Psoas muscle (tissue), 8 donors: ENCODE data around the gene BCAT1. TPM values are rescaled to one million over a fixed set of nuclear protein-coding genes. Genes with fewer than 3 reads are reported as not detected.

Experiments used
- ATAC-seq, 4 donors: fragments of 200-7000 bp; cut with Tn5 transposase; one replicate each; pipeline ENCODE4 v1.9.1; 2020; ENCODE audit warnings: moderate library complexity in 3 of 4, mild to moderate bottlenecking in 2 of 4
- DNase-seq, 2 donors: peaks; one replicate each; pipeline ENCODE4 v3.0.0-alpha.2; 2020
- H3K27ac ChIP-seq: fragments of 200-600 bp; one replicate; pipeline ENCODE4 v1.8.0; 2022
- H3K27me3 ChIP-seq, 3 donors: fragments of 200-600 bp in 1 of 3; one replicate each; pipeline versions ENCODE4 v1.6.1 to v1.8.0; 2013 to 2022; ENCODE audit warnings: low read length in 2 of 3, mild to moderate bottlenecking in 2 of 3, moderate library complexity in 1 of 3; ENCODE audit not compliant: insufficient read depth in 3 of 3
- H3K36me3 ChIP-seq, 2 donors: fragments of 200-600 bp in 1 of 2; one replicate each; pipeline versions ENCODE4 v1.6.1 to v1.8.0; 2013 to 2022; ENCODE audit warnings: low read depth in 1 of 2, mild to moderate bottlenecking in 1 of 2, moderate library complexity in 1 of 2; ENCODE audit not compliant: insufficient read depth in 1 of 2
- H3K4me1 ChIP-seq: fragments of 200-600 bp; one replicate; pipeline ENCODE4 v1.8.0; 2022
- H3K4me3 ChIP-seq: fragments of 200-600 bp; one replicate; pipeline ENCODE4 v1.8.0; 2022; ENCODE audit warnings: mild to moderate bottlenecking
- H3K9me3 ChIP-seq: fragments of 200-600 bp; one replicate; pipeline ENCODE4 v1.8.0; 2022
- WGBS, 3 donors: extraction: QIAGEN DNeasy Blood & Tissue Kit; methylation state at CpG; one replicate each; pipeline versions ENCODE4 v1.1.6 to v1.1.7; 2013; 5-methylcytosine and 5-hydroxymethylcytosine counted together
- intact Hi-C, 2 donors: fragments of 100-400 bp; cut with DNase I; formaldehyde crosslinking; loops; one replicate each; pipeline versions ENCODE4 v1.11.0 to v1.14.2; 2022
- polyA plus RNA-seq, 3 donors: library from polyadenylated mRNA; stranded (reverse); fragments of 200-250 nt; gene quantifications; one replicate each; pipeline ENCODE4 v1.2.3, GENCODE V29; 2013
- total RNA-seq, 4 donors: library from RNA; stranded (reverse); fragmentation: NEBNext Ultra II Directional in 2 of 4; extraction: Animal tissue kit (Norgen Biotek cat#: 25700) in 2 of 4; gene quantifications; one replicate each; pipeline versions ENCODE4 v1.2.1 to v1.2.4, GENCODE V29; 2021 to 2023
- TF ChIP-seq, protein P1 (sequence below): fragments of 200-600 bp; IDR thresholded peaks from one replicate; pipeline ENCODE4 v1.8.0; 2022; ENCODE audit warnings: antibody characterized with exemption
- donor health status: healthy with polysubstance abuse.
- donor health status: DM: no; HTN: no; CAD: no; lungs with moderate emphysema.
- donor health status: Bipolar disorder and iron deficiency.
- donor health status: healthy.
- donor health status: DM: yes; HTN: yes; CAD: no.
- donor health status: DM: no; HTN: no; CAD: no.
- donor health status: DM: no; HTN: no; CAD: no.
- donor health status: DM: yes; HTN: yes; CAD: no.

The BCAT1 gene
- total and polyA plus RNA-seq, 7 donors = 0.30 to 3.8 (median 2.7) TPM

DNA sequence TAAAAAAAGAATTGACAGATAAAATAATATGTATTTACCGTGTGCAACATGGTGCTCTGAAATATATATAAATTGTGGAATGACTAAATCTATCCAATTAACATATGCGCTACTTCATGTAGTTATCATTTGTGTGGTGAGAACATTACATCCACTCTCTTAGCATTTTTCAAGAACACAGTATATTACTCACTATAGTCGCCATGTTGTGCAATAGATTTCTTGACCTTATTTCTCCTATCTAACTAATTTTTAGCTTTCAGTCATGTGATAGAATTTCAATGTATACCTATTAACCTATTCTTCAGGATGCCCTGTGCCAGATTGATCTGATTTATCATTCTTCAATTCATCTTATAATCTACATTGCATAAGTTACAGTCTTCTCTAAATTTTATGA is 178.6 kb downstream of the BCAT1 start:
- WGBS, 3 donors = 92 to 95% (median 94%) methylated on average over 3 of the region's 3 CpGs

DNA sequence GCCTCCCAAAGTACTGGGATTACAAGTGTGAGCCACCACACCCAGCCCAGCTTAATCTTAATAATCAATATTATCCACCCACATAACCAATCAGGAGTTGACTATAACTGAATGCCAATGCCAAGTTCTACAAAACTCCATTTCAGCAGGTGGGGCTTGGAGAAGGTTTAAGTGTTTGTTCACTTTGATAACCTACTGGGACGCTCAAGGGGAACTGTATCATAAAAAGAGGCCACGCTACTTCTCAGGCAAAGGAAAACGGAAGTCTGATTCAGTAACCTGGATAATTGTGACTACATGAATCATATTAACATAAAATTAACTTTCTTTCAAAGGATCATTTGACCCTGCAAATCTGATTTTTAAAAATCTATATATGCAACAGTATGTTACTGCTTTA is 179.2 kb downstream of the BCAT1 start:
- ATAC-seq (no peak), DNase-seq (no peak)
- Histone ChIP-seq H3K9me3 (no peaks in the 10 kb centered on the region), H3K27ac (no peak overlapping the region), H3K4me1 (no peaks in the 10 kb centered on the region), H3K36me3 (no peaks in the 10 kb centered on the region), H3K4me3 (no peak overlapping the region), H3K27me3 (no peaks in the 10 kb centered on the region)
- intact Hi-C loops = no loop called here
- TF ChIP-seq, protein P1, sequence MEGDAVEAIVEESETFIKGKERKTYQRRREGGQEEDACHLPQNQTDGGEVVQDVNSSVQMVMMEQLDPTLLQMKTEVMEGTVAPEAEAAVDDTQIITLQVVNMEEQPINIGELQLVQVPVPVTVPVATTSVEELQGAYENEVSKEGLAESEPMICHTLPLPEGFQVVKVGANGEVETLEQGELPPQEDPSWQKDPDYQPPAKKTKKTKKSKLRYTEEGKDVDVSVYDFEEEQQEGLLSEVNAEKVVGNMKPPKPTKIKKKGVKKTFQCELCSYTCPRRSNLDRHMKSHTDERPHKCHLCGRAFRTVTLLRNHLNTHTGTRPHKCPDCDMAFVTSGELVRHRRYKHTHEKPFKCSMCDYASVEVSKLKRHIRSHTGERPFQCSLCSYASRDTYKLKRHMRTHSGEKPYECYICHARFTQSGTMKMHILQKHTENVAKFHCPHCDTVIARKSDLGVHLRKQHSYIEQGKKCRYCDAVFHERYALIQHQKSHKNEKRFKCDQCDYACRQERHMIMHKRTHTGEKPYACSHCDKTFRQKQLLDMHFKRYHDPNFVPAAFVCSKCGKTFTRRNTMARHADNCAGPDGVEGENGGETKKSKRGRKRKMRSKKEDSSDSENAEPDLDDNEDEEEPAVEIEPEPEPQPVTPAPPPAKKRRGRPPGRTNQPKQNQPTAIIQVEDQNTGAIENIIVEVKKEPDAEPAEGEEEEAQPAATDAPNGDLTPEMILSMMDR = no peak
- 71 to 96% (median 95%) methylated on average over 3 of the region's 3 CpGs for WGBS, 3 donors

More for the DNA sequence above, 178.6 kb downstream of the BCAT1 start:
- no peaks in the 10 kb centered on the region for H3K27me3 ChIP-seq
- TF ChIP-seq, protein P1 = no peak
- ATAC-seq (no peak), DNase-seq (no peak)
- no peaks in the 10 kb centered on the region for H3K9me3 ChIP-seq
- no peaks in the 10 kb centered on the region for H3K36me3 ChIP-seq
- H3K4me3 ChIP-seq = no peak overlapping the region
- H3K27ac ChIP-seq = no peak overlapping the region
- intact Hi-C loops = no loop called here
- no peaks in the 10 kb centered on the region for H3K4me1 ChIP-seq

DNA sequence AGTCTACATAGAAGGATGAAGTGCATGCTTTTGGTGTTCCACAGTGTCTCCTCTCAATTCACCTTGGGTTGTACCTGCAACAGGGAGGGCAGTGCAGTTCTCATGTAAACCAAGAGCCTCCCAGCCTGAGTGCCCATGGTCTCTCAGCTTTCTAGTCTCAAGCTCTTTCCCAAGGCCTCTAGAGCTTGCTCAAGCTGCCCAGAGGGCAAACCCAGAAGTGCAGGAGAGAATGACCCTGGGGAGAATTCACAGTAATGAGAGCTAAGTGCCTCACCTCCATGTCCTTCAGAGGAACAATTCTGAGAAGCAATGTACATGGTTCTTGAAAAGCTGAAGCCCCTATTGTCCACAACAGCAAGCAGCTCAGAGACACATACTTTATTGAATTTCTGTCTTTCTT is 180.5 kb downstream of the BCAT1 start:
- Histone ChIP-seq H3K36me3 (no peaks in the 10 kb centered on the region), H3K27me3 (no peaks in the 10 kb centered on the region), H3K4me1 (no peaks in the 10 kb centered on the region), H3K27ac (no peak overlapping the region), H3K4me3 (no peak overlapping the region), H3K9me3 (no peaks in the 10 kb centered on the region)
- DNase-seq (no peak), ATAC-seq (no peak)
- intact Hi-C loops = no loop called here
- TF ChIP-seq, protein P1 = no peak

DNA sequence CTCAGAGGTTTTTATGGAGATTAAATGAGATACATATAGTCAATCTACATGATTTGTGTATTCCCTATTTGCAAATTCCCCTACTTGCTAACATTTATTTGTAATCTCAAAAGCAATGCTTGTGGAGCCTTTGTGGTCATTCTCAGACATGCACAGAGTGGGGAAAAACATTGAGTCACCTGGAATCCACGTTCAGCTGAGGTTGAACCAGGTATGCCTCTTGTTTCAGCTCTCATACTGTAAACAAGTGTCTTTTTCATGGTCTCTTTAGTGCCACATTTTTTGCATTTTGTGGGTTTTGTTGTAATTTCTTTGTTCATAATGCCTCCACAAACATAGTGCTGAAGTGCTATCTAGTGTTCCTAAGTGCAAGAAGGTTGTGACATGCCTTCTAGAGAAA is 181.9 kb downstream of the BCAT1 start:
- intact Hi-C loops = no loop called here
- no peak for DNase-seq
- WGBS, 3 donors = 67 to 87% (median 76%) methylated on average over 1 of the region's 1 CpG
- Histone ChIP-seq H3K9me3 (no peaks in the 10 kb centered on the region), H3K27ac (no peak overlapping the region), H3K4me1 (no peaks in the 10 kb centered on the region), H3K4me3 (no peak overlapping the region), H3K36me3 (no peaks in the 10 kb centered on the region), H3K27me3 (no peaks in the 10 kb centered on the region)
- ATAC-seq = no peak
- TF ChIP-seq, protein P1 = no peak

DNA sequence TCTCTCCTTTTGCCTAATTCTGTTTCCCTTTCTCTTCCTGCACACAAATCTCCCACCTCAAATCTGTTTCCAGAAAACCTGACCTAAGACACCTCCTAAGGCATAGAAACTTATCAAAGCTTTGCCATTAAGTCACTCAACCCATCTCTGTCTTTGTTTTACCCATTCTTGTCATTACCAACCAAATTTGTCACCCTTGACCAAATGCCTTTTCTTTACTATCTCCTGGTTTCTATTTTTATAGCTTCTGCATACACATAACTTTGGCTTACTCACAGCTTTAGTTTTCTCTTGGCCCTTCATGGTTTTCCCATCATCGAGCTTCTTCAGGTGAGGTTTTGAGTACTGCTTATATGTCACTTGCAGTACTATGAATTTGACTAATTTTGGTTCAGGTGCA is 184.2 kb downstream of the BCAT1 start:
- no peak overlapping the region for H3K27ac ChIP-seq
- H3K4me3 ChIP-seq = no peak overlapping the region
- DNase-seq = no peak
- no peaks in the 10 kb centered on the region for H3K36me3 ChIP-seq
- TF ChIP-seq, protein P1 = no peak
- WGBS, 3 donors = 92 to 100% (median 95%) methylated on average over 1 of the region's 1 CpG
- no peaks in the 10 kb centered on the region for H3K9me3 ChIP-seq
- no peaks in the 10 kb centered on the region for H3K4me1 ChIP-seq
- intact Hi-C loops = no loop called here
- no peak for ATAC-seq
- H3K27me3 ChIP-seq = no peaks in the 10 kb centered on the region
